GM06990 (cell line): ENCODE data around the gene RRP1.

Experiments used
- DNase-seq: peaks from one replicate; pipeline ENCODE4 v3.0.0-alpha.2; 2011; ENCODE audit not compliant: insufficient read length; ENCODE audit errors: extremely low read depth
- H3K27me3 ChIP-seq: replicated peaks from 2 replicates; pipeline ENCODE4 v1.6.0; 2011; ENCODE audit warnings: low read length; ENCODE audit not compliant: control insufficient read depth, insufficient read depth
- H3K36me3 ChIP-seq: 2 replicates; pipeline ENCODE4 v1.5.1; 2011; ENCODE audit warnings: low read length; ENCODE audit not compliant: control insufficient read depth, insufficient read depth
- H3K4me3 ChIP-seq: replicated peaks from 2 replicates; pipeline ENCODE4 v1.5.1; 2011; ENCODE audit warnings: low read depth, mild to moderate bottlenecking, control low read depth, low read length
- CTCF ChIP-seq: IDR thresholded peaks from 2 replicates; pipeline ENCODE4 v1.5.1; 2011; ENCODE audit warnings: low read length, control low read depth, mild to moderate bottlenecking, inconsistent platforms; ENCODE audit not compliant: insufficient read depth, poor library complexity, severe bottlenecking

RRP1 gene

GRCh38 chr21:43785134-43785533 lies 4.2 kb upstream of the RRP1 start:
- H3K36me3 ChIP-seq: no peaks in the 10 kb centered on the region
- H3K27me3 ChIP-seq: no peaks in the 10 kb centered on the region
- no peak for TF ChIP-seq CTCF
- DNase-seq: no peak
- no peak overlapping the region for H3K4me3 ChIP-seq

GRCh38 chr21:43786300-43786806 lies 3.0 kb upstream of the RRP1 start:
- Histone ChIP-seq H3K27me3 (no peaks in the 10 kb centered on the region), H3K36me3 (no peaks in the 10 kb centered on the region), H3K4me3 (no peak overlapping the region)
- no peak for TF ChIP-seq CTCF
- no peak for DNase-seq

GRCh38 chr21:43786807-43787440 lies 2.5 kb upstream of the RRP1 start:
- no peak overlapping the region for H3K4me3 ChIP-seq
- DNase-seq: no peak
- H3K27me3 ChIP-seq: no peaks in the 10 kb centered on the region
- TF ChIP-seq CTCF: no peak
- peaks cover 2% of the 10 kb centered on the region for H3K36me3 ChIP-seq

GRCh38 chr21:43790010-43790524 lies 690 bp downstream of the RRP1 start:
- no peak for TF ChIP-seq CTCF
- H3K36me3 ChIP-seq: peaks cover 18% of the 10 kb centered on the region

GRCh38 chr21:43792406-43792805 lies 3.0 kb downstream of the RRP1 start:
- no peak overlapping the region for H3K4me3 ChIP-seq
- TF ChIP-seq CTCF: no peak
- no peaks in the 10 kb centered on the region for H3K27me3 ChIP-seq
- H3K36me3 ChIP-seq: peaks cover 29% of the 10 kb centered on the region
- DNase-seq: no peak

More at GRCh38 chr21:43790010-43790524, 690 bp downstream of the RRP1 start:
- H3K27me3 ChIP-seq: no peaks in the 10 kb centered on the region
- no peak for DNase-seq
- H3K4me3 ChIP-seq: peak overlapping the region; percentile 94
